OCI-LY7 (cell line): ENCODE data around the gene TRIO. TPM values are rescaled to one million over a fixed set of nuclear protein-coding genes. Genes with fewer than 3 reads are reported as not detected.

ENCODE experiments used
- BruUV-seq: library from RNA; stranded (reverse); fragments of 400-500 nt; replicated peaks from 2 replicates; lab custom pipeline; 2021; lab: Mats Ljungman, UMichigan
- CTCF ChIA-PET: fragments of 300-600 bp; sonication (Branson Sonifier 250); formaldehyde crosslinking; loops from one replicate; lab custom pipeline; 2022; ENCODE audit warnings: antibody characterized with exemption; ENCODE audit not compliant: unreplicated experiment; lab: Charles Lee
- POLR2A ChIA-PET: fragments of 300-600 bp; sonication (Branson Sonifier 250); formaldehyde crosslinking; loops from one replicate; lab custom pipeline; 2022; ENCODE audit warnings: antibody characterized with exemption; lab: Charles Lee
- DNase-seq: peaks from one replicate; pipeline ENCODE4 v3.0.0-alpha.2; 2015; ENCODE audit warnings: low spot score
- H2AFZ ChIP-seq: fragments of 200-600 bp; sonication (generic), shearing (Covaris generic); 2 replicates; pipeline ENCODE4 v1.6.1; 2014; ENCODE audit warnings: mild to moderate bottlenecking, antibody characterized with exemption, low read length, moderate library complexity
- H3K27ac ChIP-seq: fragments of 200-600 bp; sonication (generic); 2 replicates; pipeline ENCODE4 v1.5.1; 2014; ENCODE audit warnings: mixed run types, low read depth, mild to moderate bottlenecking, moderate library complexity, low read length, inconsistent platforms; ENCODE audit not compliant: poor library complexity, severe bottlenecking
- H3K36me3 ChIP-seq: fragments of 200-600 bp; sonication (generic); 2 replicates; pipeline ENCODE4 v1.6.1; 2014; ENCODE audit warnings: mild to moderate bottlenecking, antibody characterized with exemption, low read length, moderate library complexity, mixed read lengths; ENCODE audit not compliant: insufficient read depth
- H3K4me1 ChIP-seq: fragments of 200-600 bp; sonication (generic); 2 replicates; pipeline ENCODE4 v1.5.1; 2014; ENCODE audit warnings: mild to moderate bottlenecking, low read length; ENCODE audit not compliant: insufficient read depth, poor library complexity, severe bottlenecking
- H3K4me2 ChIP-seq: fragments of 200-600 bp; sonication (generic); 2 replicates; pipeline ENCODE4 v1.6.1; 2014; ENCODE audit warnings: mild to moderate bottlenecking, low read length
- H3K4me3 ChIP-seq: fragments of 200-600 bp; sonication (generic); 2 replicates; pipeline ENCODE4 v1.5.1; 2014; ENCODE audit warnings: mild to moderate bottlenecking, low read depth, low read length; ENCODE audit not compliant: poor library complexity, severe bottlenecking
- H3K79me2 ChIP-seq: fragments of 200-600 bp; sonication (generic); 2 replicates; pipeline ENCODE4 v1.6.1; 2016; ENCODE audit warnings: low read depth, mild to moderate bottlenecking, low read length, moderate library complexity, mixed read lengths; ENCODE audit not compliant: insufficient read depth
- H3K9me2 ChIP-seq: fragments of 200-600 bp; sonication (generic); 2 replicates; pipeline ENCODE4 v1.6.1; 2016; ENCODE audit warnings: mild to moderate bottlenecking, low read length, mixed read lengths; ENCODE audit not compliant: insufficient read depth
- H3K9me3 ChIP-seq: fragments of 200-600 bp; sonication (generic); 2 replicates; pipeline ENCODE4 v1.6.1; 2014; ENCODE audit warnings: mild to moderate bottlenecking, mixed run types, low read length, mixed read lengths
- H4K20me1 ChIP-seq: fragments of 200-600 bp; sonication (generic); 2 replicates; pipeline ENCODE4 v1.6.1; 2014; ENCODE audit warnings: mild to moderate bottlenecking, antibody characterized with exemption, low read length, moderate library complexity, mixed read lengths; ENCODE audit not compliant: insufficient read depth
- CTCF ChIP-seq: fragments of 200-600 bp; sonication (generic); conservative IDR thresholded peaks from 2 replicates; pipeline ENCODE4 v1.5.1; 2014; ENCODE audit warnings: mild to moderate bottlenecking, antibody characterized with exemption, low read length, moderate library complexity, mixed read lengths
- EZH2phosphoT487 ChIP-seq: fragments of 200-600 bp; sonication (generic); IDR thresholded peaks from 2 replicates; pipeline ENCODE4 v1.6.1; 2018; ENCODE audit warnings: low read depth, borderline replicate concordance, mild to moderate bottlenecking, mixed run types, antibody characterized with exemption, low read length, moderate library complexity, mixed read lengths
- intact Hi-C: fragments of 100-400 bp; cut with micrococcal nuclease; formaldehyde crosslinking; loops from one replicate; pipeline ENCODE4 v1.10.0; 2022; ENCODE audit not compliant: unreplicated experiment
- total RNA-seq, 2 experiments: library from RNA; depleted of rRNA in 1 of 2; stranded (reverse); fragments of >200 nt in 1 of 2; shearing (Covaris generic) in 1 of 2; gene quantifications; 2 replicates each; pipeline ENCODE4 v1.2.3, GENCODE V29; 2014 to 2022

The TRIO gene
- total RNA-seq, 2 experiments from 2014 or later, result 35.8 to 55.1 TPM

- Histone ChIP-seq H3K9me2 (no peaks in the 10 kb centered on the region), H2AFZ (no peak overlapping the region), H3K4me2 (no peak overlapping the region), H3K4me1 (no peaks in the 10 kb centered on the region), H3K27ac (no peak overlapping the region), H3K36me3 (no peaks in the 10 kb centered on the region), H3K4me3 (no peak overlapping the region), H3K79me2 (no peaks in the 10 kb centered on the region), H4K20me1 (no peaks in the 10 kb centered on the region), H3K9me3 (no peaks in the 10 kb centered on the region)
- TF ChIP-seq EZH2phosphoT487 (no peak), CTCF (no peak)
- intact Hi-C loops, result no loop called here
- no TSS peak for BruUV-seq
- ChIA-PET POLR2A (no interaction called here), CTCF (no interaction called here)
- no peak for DNase-seq
Observed at GRCh38 chr5:14122089-14122488, 21.1 kb upstream of the TRIO start.

GRCh38 chr5:14123551-14123950 lies 19.6 kb upstream of the TRIO start:
- no peak overlapping the region for H2AFZ ChIP-seq
- BruUV-seq, result no TSS peak
- H3K4me3 ChIP-seq, result no peak overlapping the region
- no peak overlapping the region for H3K4me2 ChIP-seq
- intact Hi-C loops, result no loop called here
- CTCF ChIA-PET, result no interaction called here
- no peaks in the 10 kb centered on the region for H3K9me3 ChIP-seq
- no peak for TF ChIP-seq CTCF
- no peak for TF ChIP-seq EZH2phosphoT487
- POLR2A ChIA-PET, result no interaction called here
- H4K20me1 ChIP-seq, result no peaks in the 10 kb centered on the region
- H3K4me1 ChIP-seq, result no peaks in the 10 kb centered on the region
- H3K9me2 ChIP-seq, result no peaks in the 10 kb centered on the region
- H3K79me2 ChIP-seq, result no peaks in the 10 kb centered on the region
- H3K27ac ChIP-seq, result no peak overlapping the region
- no peak for DNase-seq
- no peaks in the 10 kb centered on the region for H3K36me3 ChIP-seq

GRCh38 chr5:14123974-14124482 lies 19.1 kb upstream of the TRIO start:
- Histone ChIP-seq H3K4me1 (no peaks in the 10 kb centered on the region), H3K4me2 (no peak overlapping the region), H4K20me1 (no peaks in the 10 kb centered on the region), H3K27ac (no peak overlapping the region), H3K9me3 (no peaks in the 10 kb centered on the region), H3K36me3 (no peaks in the 10 kb centered on the region), H2AFZ (no peak overlapping the region), H3K79me2 (no peaks in the 10 kb centered on the region), H3K9me2 (no peaks in the 10 kb centered on the region), H3K4me3 (no peak overlapping the region)
- no peak for TF ChIP-seq EZH2phosphoT487
- no peak for TF ChIP-seq CTCF
- CTCF ChIA-PET, result no interaction called here
- POLR2A ChIA-PET, result no interaction called here
- BruUV-seq, result no TSS peak
- intact Hi-C loops, result no loop called here
- no peak for DNase-seq
